HG03045 (cell line): ENCODE measurements around the gene SLC7A9.

Source experiments
- ATAC-seq: cut with Tn5 transposase; IDR thresholded peaks from one replicate; pipeline ENCODE4 v1.9.1; 2021; ENCODE audit warnings: mild to moderate bottlenecking, moderate library complexity; ENCODE audit not compliant: unreplicated experiment

Gene SLC7A9

DNA sequence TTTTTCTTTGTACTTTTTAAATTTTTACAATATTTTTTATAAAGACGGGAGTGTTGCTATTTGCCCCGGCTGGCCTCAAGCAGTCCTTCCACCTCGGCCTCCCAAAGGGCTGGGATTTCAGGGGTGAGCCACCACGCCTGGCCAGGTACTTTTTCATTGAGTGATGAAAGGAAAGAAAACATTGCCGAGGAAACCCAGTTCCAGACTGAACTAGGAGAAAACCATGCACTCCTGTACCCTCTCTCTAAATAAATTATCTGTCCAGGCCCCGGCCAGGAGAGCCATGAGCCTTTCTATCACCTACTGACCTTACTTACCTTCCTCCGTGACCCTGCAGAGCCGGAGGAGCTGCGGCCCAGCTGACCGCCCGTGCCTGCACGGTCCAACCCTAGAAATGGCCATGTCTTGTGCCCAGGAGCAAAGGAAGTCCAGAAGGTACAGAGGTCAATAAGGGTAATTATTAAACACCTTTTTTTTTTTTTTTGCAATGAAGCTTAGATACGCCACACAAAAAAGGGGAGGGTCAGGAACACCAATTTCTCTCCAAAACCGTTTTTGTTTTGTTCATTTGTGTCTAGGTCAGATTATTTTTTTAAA, at the start of gene SLC7A9:
TSS of gene SLC7A9 (minus strand) at position 399 of the 597 bp plus-strand sequence. CDS start 1,233 bp downstream, outside the sequence.
- no peak for ATAC-seq

DNA sequence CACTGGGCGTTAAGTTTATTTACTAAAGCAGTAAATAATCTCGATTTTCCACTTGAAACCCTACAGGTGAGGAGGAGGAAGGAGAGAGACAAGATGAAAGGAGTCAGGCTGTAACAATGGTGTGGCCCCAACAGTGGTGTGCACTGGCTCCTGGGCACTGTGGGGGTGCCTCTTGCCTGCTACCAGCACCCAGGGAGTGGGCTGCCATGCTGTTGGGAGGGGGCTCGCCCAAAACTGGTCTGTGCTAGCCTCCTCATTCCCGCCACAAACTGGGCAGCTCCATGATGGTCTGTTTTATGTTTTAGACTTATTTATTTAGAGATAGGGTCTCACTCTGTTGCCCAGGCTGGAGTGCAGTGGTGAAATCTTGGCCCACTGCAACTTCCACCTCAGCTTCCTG, 49.8 kb upstream of the SLC7A9 start:
- ATAC-seq = no peak

DNA sequence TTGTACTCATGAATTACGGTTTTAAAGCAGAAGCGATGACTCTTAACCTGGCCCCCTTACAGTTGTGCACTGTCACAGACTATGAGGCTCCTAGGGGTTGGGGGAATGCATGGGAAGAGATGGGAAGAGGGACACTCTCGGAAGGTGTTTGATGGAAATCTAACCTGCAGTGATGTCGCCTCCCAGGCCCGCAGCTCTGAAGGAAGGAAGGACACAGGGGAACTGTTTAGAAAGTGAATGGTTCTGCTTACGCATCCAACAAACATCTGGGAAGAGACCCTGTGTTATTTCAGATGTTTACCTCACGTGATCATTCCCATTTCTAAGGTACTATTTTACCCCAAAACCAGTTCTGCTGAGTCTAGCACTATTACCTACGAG, 48.0 kb upstream of the SLC7A9 start:
- no peak for ATAC-seq

DNA sequence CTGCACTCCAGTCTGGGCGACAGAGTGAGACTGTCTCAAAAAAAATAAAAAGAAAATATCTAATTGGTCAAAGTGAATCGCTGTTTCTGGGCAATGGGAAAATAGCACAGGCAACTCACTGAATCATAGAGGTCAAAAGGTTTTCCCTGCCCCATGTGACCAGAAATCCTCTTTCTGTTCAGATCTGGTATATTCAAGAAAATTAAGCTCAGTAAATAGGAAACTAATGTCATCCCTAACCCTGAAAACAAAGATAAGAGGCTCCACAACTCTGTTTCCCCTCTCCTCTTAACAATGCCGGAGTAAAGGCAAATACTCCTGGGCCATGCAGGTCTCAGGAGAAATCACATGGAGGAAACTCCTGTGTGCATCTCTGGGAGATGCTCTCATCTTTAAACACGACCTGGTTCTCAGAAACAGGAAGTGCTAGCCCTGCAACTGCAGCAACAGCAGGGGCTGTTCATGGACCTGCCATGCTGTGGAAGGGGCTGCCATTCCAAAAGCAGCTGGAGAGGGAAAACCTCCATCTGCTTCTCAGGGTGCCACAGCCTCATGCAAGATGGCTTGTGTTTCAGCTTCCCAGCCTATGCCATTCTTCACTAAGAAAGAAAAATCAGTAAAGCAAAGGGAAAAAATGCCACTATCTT, 47.5 kb upstream of the SLC7A9 start:
- no peak for ATAC-seq

DNA sequence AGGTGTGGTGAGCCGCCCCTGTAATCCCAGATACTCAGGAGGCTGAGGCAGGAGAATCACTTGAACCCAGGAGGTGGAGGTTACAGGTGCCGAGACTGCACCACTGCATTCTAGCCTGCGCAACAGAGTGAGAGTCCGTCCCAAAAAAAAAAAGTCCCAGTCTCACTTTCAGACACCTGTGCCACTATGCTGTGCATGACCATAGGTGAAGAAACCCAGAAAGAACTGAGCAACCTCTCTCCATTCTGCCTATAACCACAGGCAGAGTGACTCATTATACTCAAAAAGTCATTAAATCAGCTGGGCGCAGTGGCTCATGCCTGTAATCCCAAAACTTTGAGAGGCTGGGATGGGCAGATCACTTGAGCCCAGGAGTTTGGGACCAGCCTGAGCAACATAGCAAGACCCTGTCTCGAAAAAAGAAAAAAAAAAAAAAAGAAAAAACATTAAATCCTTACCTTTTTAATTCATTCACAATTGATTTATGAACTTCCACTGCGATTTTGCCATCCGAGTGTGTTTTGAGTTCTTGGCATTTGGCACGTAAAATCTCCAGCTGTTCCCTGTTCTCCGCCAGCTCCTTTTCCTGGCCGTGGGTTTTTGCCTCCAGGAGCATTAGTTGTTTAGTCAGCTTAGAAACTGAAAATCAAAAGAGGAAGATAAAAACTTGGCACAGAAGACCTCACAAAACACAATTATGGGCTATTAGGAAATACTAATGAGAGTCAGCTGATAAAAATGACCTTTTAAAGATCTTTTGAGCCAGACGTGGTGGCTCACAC, 45.5 kb upstream of the SLC7A9 start:
- no peak for ATAC-seq

DNA sequence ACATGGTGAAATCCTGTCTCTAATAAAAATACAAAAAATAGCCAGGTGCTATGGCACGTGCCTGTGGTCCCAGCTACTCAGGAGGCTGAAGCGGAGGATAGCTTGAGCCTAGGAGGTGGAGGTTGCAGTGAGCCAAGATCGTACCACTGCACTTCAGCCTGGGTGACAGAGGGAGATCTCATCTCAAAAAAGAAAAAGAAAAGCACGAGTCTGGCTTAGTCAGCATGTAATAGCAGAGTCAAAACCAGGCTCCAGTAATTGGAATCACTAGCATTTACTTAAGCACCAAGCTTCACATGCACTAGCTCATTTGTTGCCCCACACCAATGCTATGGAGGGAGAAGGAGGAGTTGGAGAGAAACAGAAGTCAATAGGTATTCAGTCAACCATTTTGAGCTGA, 41.9 kb upstream of the SLC7A9 start:
- no peak for ATAC-seq

DNA sequence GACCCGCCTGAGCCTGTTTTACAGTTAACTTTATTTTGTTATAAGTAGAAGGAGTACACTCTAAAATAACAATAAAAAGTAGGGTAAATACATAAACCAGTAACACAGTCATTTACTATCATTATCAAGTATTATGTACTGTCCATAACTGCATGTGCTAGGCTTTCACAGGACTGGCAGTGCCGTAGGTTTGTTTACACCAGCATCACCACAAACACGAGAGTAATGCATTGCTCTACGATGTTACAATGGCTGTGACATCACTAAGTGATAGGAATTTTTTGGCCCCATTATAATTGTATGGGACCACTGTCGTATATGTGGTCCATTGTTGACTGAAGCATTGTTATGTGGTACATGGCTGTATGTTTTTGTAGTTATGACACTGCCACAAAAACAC, 41.3 kb upstream of the SLC7A9 start:
- no peak for ATAC-seq

DNA sequence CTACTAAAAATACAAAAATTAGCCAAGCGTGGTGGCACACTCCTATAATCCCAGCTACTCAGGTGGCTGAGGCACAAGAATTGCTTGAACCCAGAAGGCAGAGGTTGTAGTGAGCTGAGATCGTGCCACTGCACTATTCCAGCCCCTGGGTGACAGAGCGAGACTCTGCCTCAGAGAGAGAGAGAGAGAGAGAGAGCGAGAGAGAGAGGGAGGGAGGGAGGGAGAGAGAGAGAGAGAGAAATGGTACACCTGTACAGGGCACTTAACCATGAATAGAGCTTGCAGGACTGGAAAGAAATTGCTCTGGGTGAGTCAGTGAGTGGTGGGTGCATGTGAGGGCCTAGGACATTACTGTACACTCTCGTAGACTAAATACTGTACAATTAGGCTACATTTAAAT, 40.5 kb upstream of the SLC7A9 start:
- ATAC-seq = no peak

DNA sequence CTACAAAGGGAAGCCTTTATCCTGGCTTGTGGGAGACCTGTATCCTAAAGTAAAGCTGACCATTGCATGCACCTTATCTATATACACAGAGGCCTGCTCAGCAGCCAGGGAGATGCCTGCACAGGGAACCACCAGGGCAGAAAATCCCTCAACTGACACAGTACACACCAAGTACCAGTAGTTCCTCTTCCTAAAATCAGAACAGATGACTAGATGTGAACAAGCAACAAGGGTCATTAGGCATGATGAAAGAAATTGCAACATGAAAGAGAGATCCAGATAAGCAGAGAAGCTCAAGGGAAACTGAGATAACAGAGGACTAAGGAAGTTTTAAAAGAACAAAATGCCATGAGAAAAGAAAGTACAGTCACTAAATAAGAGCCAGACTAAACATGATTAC, 39.7 kb upstream of the SLC7A9 start:
- no peak for ATAC-seq

DNA sequence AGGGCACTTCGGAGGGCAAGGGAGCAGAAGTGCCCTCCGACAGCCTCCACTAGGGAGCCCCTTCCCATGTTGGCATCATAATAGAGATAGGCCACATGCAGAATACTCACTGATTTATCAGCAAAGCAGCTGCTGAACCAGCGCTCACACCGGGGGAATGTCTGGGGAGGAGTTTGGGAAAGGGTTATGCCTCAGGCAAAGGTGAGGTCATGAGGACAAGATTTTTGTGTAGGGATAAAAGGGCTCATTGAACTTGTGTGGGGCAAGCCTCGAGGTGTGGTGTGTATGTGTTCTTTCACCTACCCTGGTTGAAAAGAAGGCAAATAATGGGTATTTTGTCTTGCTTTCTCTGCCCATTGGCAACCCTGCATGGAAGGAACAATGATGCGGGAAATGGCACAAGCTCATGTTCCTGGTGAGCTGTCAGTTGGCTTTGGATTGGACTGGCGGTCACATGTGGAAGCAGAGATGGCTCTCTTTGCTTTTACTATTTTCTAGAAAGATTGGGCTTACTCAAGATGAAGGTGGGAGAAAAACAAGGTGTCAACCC, 39.1 kb upstream of the SLC7A9 start:
- ATAC-seq = no peak

DNA sequence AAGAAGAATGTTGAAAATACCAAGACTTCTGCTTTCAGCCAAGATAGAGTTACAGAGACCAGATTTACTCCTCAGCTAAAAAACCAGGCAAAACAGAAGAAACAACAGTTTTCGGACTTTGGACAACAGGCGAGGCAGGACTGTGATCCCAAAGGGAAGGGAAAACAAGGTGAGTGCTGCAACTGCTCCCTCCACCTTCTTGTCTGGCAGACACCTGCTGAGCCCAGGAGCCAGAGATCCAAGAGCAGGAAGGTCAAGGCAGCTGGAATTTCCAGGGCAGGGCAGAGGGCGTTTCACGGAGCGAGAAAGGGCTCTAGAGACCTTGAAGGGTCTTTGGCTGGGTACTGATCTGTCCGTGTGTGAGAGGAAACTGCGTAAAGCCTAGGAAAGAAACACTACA, 32.9 kb upstream of the SLC7A9 start:
- ATAC-seq = no peak

DNA sequence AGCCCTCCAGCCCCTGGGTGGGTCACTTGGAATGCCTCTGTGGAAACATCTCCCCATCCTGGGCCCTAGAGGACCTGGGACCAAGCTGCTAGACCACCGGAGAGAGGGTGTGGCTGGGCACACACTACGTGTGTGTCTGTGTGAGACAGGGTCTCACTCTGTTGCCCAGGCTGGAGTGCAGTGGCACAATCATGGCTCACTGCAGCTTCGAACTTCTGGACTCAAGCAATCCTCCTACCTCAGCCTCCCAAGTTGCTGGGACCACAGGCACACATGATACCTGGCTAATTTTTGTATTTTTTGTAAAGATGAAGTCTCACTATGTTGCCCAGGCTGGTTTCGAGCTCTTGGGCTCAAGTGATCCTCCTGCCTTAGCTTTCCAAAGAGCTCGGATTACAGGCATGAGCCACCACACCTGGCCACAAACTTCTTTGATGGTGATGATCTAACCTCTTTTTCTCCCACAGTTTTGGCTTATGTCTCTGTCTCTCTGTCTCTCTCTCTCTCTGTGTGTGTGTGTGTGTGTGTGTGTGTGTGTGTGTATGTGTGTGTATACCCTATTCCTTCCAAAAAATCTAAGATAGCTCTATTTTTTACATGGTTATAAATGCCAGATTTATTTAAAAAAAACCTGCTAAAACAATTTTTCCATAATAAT, 32.1 kb upstream of the SLC7A9 start:
- no peak for ATAC-seq

DNA sequence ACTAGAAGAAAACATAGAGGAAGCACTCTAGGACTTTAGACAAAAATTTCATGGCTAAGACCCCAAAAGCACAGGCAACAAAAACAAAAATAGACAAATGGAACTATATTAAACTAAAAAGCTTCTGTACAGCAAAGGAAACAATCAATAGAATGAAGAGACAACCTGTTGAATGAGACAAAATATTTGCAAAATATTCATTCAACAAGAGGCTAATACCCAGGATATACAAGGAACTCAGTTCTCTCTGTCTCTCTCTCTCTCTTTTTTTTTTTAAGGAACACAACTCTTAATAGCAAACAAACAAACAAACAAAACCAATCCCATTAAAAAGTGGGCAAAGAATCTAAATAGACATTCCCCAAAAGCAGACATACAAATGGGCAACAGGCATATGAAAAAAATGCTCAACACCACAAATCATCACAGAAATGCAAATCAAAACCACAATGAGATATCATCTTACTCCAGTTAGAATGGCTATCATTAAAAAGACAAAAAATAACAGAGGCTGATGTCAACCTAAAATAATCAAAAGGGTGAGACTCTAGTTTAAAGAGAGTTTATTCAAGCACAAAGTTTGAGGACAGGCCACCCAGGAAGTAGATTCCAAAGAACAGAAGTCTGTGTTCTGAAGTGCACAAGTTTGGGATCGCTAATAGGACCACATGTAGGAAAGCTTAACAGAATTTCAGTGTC, 27.1 kb upstream of the SLC7A9 start:
- ATAC-seq = no peak

DNA sequence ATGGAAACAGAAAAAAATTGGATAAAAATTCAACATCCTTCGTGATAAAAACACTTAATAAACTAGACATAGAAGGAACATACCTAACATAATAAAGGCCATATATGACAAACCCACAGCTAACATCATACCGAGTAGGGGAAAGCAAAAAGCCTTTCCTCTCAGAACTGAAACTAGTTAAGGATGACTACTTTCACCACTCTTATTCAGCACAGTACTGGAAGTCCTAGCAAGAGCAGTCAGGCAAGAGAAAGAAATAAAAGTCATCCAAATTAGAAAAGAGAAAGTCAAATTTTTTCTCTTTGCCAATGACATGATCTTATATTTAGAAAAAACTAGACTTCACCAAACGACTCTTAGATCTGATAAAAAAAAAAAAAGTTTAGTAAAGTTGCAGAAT, 25.8 kb upstream of the SLC7A9 start:
- no peak for ATAC-seq

DNA sequence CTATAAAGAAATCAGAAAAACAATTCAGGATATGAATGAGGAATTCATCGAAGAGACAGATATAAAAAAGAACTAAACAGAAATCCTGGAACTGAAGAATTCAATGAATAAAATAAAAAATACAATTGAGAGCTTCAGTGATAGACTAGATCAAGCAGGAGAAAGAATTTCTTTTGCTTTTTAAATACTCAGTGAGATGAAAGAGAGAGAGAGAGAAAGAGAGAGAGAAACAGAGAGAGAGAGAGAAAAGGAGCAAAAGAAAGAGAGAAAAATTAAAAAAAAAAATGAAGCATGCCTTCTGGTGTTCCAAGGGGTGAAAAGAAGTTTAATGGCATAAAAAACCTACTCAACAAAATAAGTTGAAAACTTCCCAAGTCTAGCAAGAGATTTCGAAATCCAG, 22.0 kb upstream of the SLC7A9 start:
- ATAC-seq = no peak

DNA sequence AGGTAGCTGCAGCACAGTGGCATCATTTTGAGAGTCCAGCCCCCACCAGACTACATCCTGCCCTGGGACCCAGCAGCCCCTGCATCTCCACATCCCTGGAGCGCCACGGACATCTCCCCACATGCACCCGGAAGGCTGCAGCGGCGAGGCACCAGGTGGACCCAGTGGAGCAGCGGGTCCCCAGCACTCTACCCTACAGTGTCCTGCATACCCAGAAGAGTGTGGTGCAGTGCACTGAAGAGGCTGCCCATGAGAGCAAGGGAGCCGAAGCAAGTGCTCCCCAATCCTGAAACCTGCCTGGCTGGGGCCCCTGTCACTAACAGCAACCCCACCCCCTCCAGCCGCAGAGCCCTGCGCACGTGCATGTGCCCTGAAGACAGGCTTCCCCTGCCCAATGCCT, 21.3 kb upstream of the SLC7A9 start:
- no peak for ATAC-seq

DNA sequence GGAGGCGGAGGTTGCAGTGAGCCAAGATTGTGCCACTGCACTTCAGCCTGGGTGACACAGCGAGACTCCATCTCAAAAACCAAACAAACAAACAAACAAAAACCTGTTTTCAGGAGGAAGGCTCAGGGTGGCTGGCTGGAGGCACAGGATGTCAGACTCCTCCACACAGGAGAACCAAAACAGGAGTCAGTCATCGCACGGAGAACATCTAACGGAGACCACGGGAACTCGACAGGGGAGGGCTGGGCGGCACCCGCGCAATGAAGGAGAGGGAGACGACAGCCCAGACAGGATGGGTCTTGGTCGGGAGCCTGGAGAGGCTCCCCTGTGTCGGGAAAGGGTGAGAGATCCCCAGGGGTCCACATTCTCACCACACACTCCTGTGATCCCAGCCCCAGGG, 20.8 kb upstream of the SLC7A9 start:
- no peak for ATAC-seq

DNA sequence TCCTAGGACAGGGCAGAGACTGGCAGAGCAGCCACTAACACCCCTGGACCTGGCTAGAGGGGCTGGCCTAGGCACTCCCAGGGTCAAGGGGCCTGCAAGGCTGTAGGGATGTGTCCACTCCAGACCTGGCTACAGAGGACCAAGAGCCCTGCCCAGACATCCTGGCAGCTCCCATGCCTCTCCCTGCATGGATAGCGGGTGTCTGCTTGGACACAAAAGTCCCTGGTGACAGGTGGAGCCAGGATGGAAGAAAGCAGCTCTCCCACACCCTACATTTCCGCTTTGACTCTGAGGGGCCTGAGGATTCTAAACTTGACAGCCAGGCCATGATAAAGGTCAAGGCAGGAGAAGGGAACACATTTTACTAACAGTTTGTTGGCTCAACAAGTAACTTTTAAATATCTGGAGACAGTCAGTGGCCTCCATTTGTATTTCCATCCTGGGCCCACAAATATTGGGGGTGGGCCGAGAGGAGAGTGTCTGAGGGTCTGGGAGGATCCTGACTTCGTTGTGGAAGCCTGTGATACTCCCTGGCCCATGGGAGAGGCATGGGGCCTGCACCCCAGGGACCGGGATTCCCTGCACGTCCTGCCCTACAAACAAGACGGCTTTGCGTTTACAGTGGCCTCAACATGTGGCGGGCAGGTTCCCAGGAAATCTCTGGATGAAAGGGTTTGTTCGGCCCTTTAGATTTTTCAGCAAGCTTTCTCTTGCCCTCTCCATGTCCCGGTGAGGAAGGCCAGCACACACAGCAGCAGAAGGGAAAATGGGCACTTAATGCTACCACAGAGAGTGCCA, 19.8 kb upstream of the SLC7A9 start:
- no peak for ATAC-seq

DNA sequence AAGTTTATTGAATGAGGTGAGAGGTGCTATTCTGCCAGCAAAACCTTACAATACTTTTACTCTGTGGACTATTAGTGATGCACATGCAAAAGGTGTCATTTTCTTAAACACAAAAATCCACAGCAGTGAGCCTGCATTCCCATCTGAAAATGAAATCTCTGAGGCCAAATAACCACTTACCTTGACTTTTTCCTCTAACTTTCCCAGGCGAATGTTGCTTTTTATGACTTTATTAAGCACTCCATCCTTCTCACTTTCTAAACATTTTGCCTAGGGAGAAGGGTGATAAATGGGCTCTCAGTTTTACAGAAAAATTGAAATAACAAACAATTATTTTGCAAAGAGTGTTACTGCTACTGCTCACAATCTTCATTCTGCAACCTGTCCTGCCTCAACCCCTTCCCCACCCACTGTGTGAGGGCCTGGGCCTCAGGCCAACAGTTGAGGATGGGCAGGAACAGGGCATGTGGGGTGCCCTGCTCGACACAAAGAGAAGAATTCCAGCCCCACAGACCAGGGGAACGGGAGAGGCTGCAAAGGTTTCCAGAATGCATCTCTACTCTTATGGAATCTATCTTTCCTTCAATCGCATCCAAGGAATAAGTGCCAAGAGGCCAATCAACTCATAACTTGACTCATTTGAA, 18.1 kb upstream of the SLC7A9 start:
- ATAC-seq = no peak

DNA sequence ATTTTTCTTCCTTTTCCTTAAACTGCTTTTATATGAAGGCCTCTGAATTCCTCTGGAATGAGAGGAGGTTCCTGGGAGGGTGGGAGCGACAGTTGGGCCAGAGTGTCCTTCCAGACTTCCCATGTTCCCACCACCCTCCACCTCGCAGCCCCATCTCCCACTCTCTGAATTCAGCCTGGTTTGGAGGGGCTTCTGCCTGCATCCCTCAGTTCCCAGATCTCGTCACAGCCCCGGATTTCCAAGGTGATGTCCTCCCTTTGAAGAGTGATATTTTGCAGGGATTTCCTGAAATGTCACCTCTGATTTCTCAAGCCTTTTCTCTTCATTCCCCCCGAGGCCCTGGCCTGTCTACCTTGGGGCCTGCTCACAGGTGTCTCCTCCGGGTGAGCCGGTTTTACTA, 16.7 kb upstream of the SLC7A9 start:
- no peak for ATAC-seq
